NCI-H2107 treated with DMSO at 0.1 percent for 48 hours (cell line): ENCODE results near the gene DHRS7B.
"Not testable (repeated sequence)": the region's sequence is repeated elsewhere in the genome, so short reads cannot be mapped to it uniquely, and the experiment has no call there.

ENCODE experiments used
- DNase-seq: peaks from one replicate; lab custom pipeline; 2025; ENCODE audit not compliant: unreplicated experiment; lab: John Stamatoyannopoulos, UW

Gene DHRS7B

GRCh38 chr17:21126645-21127508 is at the start of gene DHRS7B:
Gene DHRS7B, plus strand, starts transcription at chr17:21126964. Its CDS starts 8 bp downstream, at chr17:21126972.
- DNase-seq, result peak; percentile 50

GRCh38 chr17:21077281-21077680 is 49.5 kb upstream of the DHRS7B start:
- no peak for DNase-seq

- no peak for DNase-seq
These were observed 48.6 kb upstream of the DHRS7B start for GRCh38 chr17:21078016-21078780.

DNA sequence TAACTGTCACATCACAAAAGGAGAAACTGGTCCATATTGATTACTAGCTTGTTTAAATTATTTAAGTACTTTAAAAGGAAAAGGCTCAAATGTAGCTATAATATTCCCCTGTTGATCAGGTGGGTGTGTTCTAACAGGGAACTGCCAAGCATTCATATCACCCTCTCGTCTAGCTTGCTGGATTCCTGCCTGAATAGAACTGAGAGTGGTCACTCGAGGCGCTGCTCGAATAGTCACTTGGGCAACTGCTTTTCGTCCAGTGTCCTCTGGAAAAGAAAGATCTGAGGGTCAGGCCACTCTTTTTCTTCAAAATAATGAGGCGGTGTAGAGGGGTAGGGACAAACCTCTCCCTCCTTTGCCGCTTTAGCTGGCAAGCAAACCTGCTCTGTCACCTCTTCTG is 47.6 kb upstream of the DHRS7B start:
- DNase-seq, result no peak

GRCh38 chr17:21082001-21082436 is 44.7 kb upstream of the DHRS7B start:
- DNase-seq, result no peak

DNA sequence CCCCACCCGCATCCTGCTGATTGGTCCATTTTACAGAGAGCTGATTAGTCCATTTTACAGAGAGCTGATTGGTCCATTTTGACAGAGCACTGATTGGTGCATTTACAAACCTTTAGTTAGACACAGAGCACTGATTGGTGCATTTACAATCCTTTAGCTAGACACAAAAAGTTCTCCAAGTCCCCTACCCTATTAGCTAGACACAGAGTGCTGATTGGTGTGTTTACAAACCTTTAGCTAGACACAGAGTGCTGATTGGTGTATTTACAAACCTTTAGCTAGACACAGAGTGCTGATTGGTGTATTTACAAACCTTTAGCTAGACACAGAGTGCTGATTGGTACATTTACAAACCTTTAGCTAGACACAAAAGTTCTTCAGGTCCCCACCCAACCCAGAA is 41.5 kb upstream of the DHRS7B start:
- not testable (repeated sequence) for DNase-seq

- no peak for DNase-seq
These were observed 41.1 kb upstream of the DHRS7B start for GRCh38 chr17:21085707-21086106.

DNA sequence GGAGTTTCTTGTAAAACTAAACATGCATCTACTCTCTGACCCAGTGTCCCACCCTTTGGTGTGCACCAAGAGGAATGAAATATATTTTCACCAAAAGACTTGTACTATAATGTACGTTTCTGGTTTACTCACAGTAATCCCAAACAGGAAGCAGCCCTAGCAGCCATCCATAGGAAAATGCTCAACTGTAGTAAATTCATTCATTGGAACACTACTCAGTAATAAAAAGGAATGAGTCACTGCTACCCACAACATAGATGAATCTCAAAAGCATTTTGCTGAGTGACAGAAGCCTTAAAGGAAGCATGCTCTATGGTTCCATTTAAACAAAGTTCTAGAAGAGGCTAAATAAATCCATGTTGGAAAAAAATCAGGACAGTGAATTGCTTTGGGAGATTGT is 37.6 kb upstream of the DHRS7B start:
- no peak for DNase-seq

- no peak for DNase-seq
These were observed 36.5 kb upstream of the DHRS7B start for GRCh38 chr17:21089933-21090901.

DNA sequence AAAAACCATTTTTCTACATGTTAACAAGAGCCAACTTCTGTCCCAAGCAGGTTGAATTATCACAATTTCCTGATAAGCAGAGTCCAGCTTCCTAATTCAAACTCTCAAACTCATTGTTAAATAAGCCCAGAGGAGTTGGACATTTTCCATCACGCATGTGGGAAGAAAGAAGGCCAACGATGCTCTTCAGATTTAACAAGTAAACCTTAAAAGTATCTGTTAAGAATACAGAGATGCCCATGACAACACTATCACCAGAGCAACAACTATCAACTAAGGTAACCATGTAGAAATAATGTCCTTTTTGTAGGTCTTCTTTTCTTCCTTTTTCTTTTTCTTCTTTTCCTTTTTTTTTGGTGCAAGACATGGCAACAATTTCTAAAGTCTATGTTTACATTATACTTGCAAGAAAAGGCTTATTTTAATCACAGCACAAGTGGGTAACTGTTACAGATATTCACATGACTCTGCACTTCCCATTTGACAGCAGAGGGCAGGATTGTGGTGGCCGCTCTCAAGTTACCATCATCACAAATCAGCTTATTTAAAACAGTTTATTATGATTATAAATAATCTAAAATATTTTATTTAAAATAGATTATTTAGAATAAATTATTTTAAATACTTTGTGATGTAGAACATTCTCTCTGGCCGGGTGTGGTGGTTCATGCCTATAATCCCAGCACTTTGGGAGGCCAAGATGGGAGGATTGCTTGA is 35.7 kb upstream of the DHRS7B start:
- DNase-seq, result no peak

- DNase-seq, result no peak
These were observed 32.5 kb upstream of the DHRS7B start for GRCh38 chr17:21094298-21094704.

GRCh38 chr17:21095735-21096134 is 31.0 kb upstream of the DHRS7B start:
- no peak for DNase-seq

DNA sequence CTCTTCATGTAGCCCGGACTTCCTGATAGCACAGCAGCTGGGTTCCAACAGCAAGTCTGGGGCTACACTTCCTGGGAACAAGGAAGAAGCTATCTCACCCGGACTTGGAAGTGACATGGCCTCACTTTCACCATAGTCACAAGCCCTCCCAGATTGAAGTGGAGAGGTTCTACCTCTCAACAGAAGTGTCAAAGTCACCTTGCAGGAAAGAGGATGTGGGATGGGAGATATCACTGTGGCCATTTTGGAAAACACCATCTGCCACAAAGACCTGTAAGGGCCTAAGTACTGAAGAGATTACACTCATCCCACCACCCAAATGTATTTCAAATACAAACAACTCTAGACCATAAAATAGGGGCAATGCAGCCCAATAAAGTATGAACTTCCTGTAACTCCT is 29.9 kb upstream of the DHRS7B start:
- DNase-seq, result no peak

- DNase-seq, result peak; percentile 43
These were observed 27.7 kb upstream of the DHRS7B start for GRCh38 chr17:21098934-21099689.

- no peak for DNase-seq
These were observed 26.1 kb upstream of the DHRS7B start for GRCh38 chr17:21100636-21101035.

DNA sequence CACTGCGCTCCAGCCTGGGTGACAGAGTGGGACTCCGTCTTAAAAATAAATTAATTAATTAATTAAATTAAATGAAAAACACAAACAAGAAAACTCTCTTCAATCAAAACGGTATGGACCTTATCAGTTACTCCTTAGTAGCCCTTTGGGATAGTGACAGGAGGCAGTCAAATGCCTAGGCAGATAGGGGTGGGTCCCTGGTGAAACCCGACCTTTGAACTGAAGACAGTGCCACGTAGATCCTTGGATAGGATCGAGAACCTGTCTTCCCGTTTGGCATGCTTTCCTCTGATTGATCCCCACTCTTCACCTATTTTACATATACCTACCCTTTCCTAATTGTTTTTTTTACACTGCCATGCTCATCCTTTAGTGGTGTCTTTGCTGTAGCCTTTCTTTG is 22.2 kb upstream of the DHRS7B start:
- DNase-seq, result no peak

DNA sequence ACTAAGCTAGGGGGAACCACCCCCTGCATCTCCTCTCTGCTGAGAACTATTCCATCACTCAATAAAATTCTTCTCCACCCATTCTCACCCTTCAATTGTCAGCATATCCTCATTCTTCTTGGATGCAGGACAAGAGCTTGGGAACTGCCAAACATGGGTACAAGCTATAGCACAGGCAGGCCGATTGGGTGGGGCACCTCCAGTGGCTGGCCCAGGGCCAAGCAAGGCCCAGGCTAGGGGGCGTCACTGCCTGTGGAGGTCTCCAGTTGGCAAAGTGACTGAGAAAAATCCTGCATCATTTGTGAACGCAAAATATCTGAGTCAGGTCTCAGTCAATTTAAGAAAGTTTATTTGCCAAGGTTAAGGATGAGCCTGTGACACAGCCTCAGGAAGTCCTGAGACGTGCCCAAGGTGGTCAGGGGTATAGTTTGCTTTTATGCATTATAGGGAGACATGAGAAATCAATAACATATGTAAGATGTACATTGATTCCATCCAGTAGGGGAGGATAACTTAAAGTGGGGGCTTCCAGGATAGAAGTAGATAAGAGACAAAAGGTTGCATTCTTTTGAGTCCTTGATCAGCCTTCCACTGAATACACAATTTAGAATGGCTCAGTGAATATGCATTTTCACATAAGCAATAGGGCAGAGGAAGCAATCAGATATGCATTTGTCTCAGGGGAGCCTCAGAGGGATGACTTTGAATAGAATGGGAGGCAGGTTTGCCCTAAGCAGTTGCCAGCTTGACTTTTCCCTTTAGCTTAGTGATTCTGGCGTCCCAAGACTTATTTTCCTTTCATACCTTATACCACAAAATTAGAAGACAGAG is 21.5 kb upstream of the DHRS7B start:
- DNase-seq, result no peak

DNA sequence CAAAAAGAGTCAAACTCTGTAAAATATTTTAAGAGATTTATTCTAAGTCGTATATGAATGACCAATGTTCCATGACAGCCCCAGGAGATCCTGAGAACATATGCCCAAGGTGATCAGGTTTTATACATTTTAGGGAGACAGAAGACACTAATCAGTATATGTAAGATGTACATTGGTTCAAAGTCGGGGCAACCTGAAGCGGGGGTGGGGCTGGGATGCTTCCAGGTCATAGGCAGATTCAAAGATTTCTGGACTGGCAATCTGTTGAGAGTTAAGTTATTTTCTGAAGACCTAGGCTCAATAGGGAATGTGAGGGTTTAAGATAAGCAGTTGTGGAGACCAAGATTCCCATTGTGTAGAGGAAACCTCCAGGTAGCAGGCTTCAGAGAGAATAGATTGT is 20.4 kb upstream of the DHRS7B start:
- DNase-seq, result no peak
